PC-9 (cell line): ENCODE results near the gene CD93.

Experiments used
- CTCF ChIP-seq: fragments of 200-600 bp; sonication (generic); conservative IDR thresholded peaks from 2 replicates; pipeline ENCODE4 v1.6.1; 2017; ENCODE audit warnings: mixed run types, antibody characterized with exemption, mild to moderate bottlenecking, moderate library complexity
- EZH2 ChIP-seq: fragments of 200-600 bp; sonication (generic); IDR thresholded peaks from 2 replicates; pipeline ENCODE4 v1.8.0; 2017; ENCODE audit warnings: antibody characterized with exemption, low read depth

- TF ChIP-seq CTCF: no peak
- no peak for TF ChIP-seq EZH2
These were observed 25.3 kb upstream of the CD93 start for GRCh38 chr20:23111307-23111943.
